ENCODE data around the gene A1CF. TPM values are rescaled to one million over a fixed set of nuclear protein-coding genes. Genes with fewer than 3 reads are reported as not detected.

A1CF gene
- total and polyA plus RNA-seq, 3 donors from 2014 or later = 0.12 TPM; not detected in 2

- no peak for TF ChIP-seq POLR2A (IDR thresholded peaks at IDR 0.05)
- TF ChIP-seq, protein P1, sequence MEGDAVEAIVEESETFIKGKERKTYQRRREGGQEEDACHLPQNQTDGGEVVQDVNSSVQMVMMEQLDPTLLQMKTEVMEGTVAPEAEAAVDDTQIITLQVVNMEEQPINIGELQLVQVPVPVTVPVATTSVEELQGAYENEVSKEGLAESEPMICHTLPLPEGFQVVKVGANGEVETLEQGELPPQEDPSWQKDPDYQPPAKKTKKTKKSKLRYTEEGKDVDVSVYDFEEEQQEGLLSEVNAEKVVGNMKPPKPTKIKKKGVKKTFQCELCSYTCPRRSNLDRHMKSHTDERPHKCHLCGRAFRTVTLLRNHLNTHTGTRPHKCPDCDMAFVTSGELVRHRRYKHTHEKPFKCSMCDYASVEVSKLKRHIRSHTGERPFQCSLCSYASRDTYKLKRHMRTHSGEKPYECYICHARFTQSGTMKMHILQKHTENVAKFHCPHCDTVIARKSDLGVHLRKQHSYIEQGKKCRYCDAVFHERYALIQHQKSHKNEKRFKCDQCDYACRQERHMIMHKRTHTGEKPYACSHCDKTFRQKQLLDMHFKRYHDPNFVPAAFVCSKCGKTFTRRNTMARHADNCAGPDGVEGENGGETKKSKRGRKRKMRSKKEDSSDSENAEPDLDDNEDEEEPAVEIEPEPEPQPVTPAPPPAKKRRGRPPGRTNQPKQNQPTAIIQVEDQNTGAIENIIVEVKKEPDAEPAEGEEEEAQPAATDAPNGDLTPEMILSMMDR (IDR thresholded peaks at IDR 0.05) = no peak
- no peaks in the 10 kb centered on the region for H3K36me3 ChIP-seq (ENCODE audit: low read depth, missing control alignments)
- no peaks in the 10 kb centered on the region for H3K27me3 ChIP-seq
- no peak overlapping the region for H3K27ac ChIP-seq
- H3K4me3 ChIP-seq = no peak overlapping the region
- intact Hi-C loops (cut with DNase I; ENCODE audit: low total_unique reads) = no loop called here
- 60 to 64% methylated on average over 5 of the region's 5 CpGs for WGBS, 2 donors
- no peaks in the 10 kb centered on the region for H3K4me1 ChIP-seq
- no peaks in the 10 kb centered on the region for H3K9me3 ChIP-seq
- DNase-seq = no peak
These were observed 27.8 kb downstream of the A1CF start for GRCh38 chr10:50857579-50857978.

DNA sequence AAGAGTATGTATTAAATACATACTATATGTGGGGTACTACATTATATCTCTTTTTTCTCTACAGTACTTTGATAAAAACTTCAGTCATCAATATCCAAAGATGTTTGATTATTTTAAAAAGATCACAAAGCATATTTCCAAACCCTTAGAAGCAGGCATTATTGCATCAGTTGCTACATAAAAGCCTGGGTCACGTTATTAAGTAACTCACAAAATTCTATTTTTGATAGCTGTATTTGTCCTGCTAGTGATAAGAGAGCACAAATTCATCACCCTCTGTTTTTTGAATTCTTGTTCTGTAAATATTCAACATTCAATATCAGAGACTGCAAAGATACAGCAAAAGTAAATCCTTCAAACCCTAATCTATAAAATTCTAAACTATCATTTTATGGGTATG lies 30.0 kb downstream of the A1CF start:
- DNase-seq = no peak
- no peak overlapping the region for H3K4me3 ChIP-seq
- H3K9me3 ChIP-seq = no peaks in the 10 kb centered on the region
- H3K36me3 ChIP-seq (ENCODE audit: low read depth, missing control alignments) = no peaks in the 10 kb centered on the region
- intact Hi-C loops (cut with DNase I; ENCODE audit: low total_unique reads) = no loop called here
- H3K27me3 ChIP-seq = no peaks in the 10 kb centered on the region
- no peak overlapping the region for H3K27ac ChIP-seq
- 48 to 56% methylated on average over 1 of the region's 1 CpG for WGBS, 2 donors
- TF ChIP-seq POLR2A (IDR thresholded peaks at IDR 0.05) = no peak
- TF ChIP-seq, protein P1 (IDR thresholded peaks at IDR 0.05) = no peak
- no peaks in the 10 kb centered on the region for H3K4me1 ChIP-seq

DNA sequence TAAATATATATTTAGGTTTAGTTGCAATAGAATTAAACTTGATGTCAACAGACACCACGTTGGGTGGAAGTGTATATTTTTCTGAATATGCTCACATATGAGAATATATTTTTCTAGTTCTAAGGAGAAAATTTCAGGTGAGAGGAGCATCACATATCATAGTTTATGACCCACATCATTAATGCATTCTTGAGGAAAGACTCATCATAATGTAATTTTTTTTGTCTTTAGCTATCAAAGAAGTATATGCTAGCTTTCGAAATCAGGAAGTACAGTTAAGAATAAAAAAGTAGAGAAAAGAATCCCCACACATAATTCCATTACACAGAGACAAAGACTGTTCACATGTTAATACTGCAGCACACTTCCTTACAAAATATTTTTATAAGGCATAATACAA lies 30.4 kb downstream of the A1CF start:
- H3K9me3 ChIP-seq = no peaks in the 10 kb centered on the region
- no peak for DNase-seq
- intact Hi-C loops (cut with DNase I; ENCODE audit: low total_unique reads) = no loop called here
- WGBS, 2 donors = 90 to 91% methylated on average over 2 of the region's 2 CpGs
- H3K36me3 ChIP-seq (ENCODE audit: low read depth, missing control alignments) = no peaks in the 10 kb centered on the region
- H3K27ac ChIP-seq = no peak overlapping the region
- TF ChIP-seq, protein P1 (IDR thresholded peaks at IDR 0.05) = no peak
- TF ChIP-seq POLR2A (IDR thresholded peaks at IDR 0.05) = no peak
- H3K27me3 ChIP-seq = no peaks in the 10 kb centered on the region
- no peaks in the 10 kb centered on the region for H3K4me1 ChIP-seq
- H3K4me3 ChIP-seq = no peak overlapping the region

DNA sequence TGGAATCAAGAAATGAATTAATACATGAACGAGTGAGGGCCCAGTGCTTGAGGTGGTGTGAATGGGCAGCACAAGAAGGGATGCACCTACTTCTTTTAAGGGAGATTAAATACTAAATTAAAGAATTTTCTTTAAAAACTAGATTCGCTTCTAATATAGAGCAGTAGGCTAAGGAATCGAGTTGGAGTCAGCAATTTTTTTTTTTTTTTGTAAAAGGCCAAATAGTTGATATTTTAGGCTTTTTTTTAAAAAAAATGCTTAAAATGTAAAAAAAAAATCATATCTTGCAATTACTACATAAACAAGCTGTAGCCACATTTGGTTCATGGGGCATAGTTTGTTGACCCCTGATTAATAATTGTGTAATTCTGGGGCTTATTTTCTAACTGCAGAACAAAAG lies 31.9 kb downstream of the A1CF start:
- no peak overlapping the region for H3K4me3 ChIP-seq
- no peaks in the 10 kb centered on the region for H3K4me1 ChIP-seq
- intact Hi-C loops (cut with DNase I; ENCODE audit: low total_unique reads) = no loop called here
- WGBS, 2 donors = 89 to 92% methylated on average over 3 of the region's 3 CpGs
- no peak for DNase-seq
- no peaks in the 10 kb centered on the region for H3K27me3 ChIP-seq
- no peak for TF ChIP-seq POLR2A (IDR thresholded peaks at IDR 0.05)
- TF ChIP-seq, protein P1 (IDR thresholded peaks at IDR 0.05) = no peak
- H3K27ac ChIP-seq = no peak overlapping the region
- H3K9me3 ChIP-seq = no peaks in the 10 kb centered on the region
- H3K36me3 ChIP-seq (ENCODE audit: low read depth, missing control alignments) = no peaks in the 10 kb centered on the region

GRCh38 chr10:50851884-50852671 lies 33.3 kb downstream of the A1CF start:
- H3K27me3 ChIP-seq = no peaks in the 10 kb centered on the region
- no peak overlapping the region for H3K27ac ChIP-seq
- no peaks in the 10 kb centered on the region for H3K36me3 ChIP-seq (ENCODE audit: low read depth, missing control alignments)
- no peaks in the 10 kb centered on the region for H3K4me1 ChIP-seq
- no peaks in the 10 kb centered on the region for H3K9me3 ChIP-seq
- TF ChIP-seq, protein P1 (IDR thresholded peaks at IDR 0.05) = no peak
- TF ChIP-seq POLR2A (IDR thresholded peaks at IDR 0.05) = no peak
- H3K4me3 ChIP-seq = no peak overlapping the region
- intact Hi-C loops (cut with DNase I; ENCODE audit: low total_unique reads) = no loop called here
- DNase-seq = no peak
- WGBS, 2 donors = 84 to 90% methylated on average over 6 of the region's 6 CpGs
